ENCODE data around the gene RPL3.

DNA sequence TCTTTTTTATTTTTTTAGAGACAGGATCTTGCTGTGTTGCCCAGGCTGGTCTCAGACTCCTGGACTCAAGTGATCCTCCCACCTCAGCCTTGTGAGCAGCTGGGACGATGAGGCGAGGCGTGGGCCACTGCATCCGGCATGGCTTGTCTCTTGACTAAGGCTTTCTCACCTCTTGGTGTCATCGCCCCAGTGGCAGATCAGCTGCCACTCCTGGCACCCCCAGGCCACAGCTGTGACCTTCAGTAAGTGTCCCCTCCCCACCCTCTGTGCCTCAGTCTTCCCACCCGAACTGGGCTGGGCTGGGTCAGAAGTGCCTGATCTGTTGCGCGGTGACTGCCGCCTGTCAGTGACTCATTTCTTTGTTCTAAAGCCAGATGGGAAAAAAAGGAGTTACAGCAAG lies 33.9 kb upstream of the RPL3 start:
- no peak for TF ChIP-seq CTCF (IDR thresholded peaks at IDR 0.05)
- TF ChIP-seq CREB1 (CRISPR knock-in tag; IDR thresholded peaks at IDR 0.05) = no peak
- TF ChIP-seq ZNF121 (CRISPR knock-in tag; IDR thresholded peaks at IDR 0.05) = peak; percentile 88
- TF ChIP-seq NR2C2 (CRISPR knock-in tag; IDR thresholded peaks at IDR 0.05) = no peak
- TF ChIP-seq NR3C1 (CRISPR knock-in tag; conservative IDR thresholded peaks at IDR 0.05; ENCODE audit: low read depth) = no peak
- TF ChIP-seq, protein P1, sequence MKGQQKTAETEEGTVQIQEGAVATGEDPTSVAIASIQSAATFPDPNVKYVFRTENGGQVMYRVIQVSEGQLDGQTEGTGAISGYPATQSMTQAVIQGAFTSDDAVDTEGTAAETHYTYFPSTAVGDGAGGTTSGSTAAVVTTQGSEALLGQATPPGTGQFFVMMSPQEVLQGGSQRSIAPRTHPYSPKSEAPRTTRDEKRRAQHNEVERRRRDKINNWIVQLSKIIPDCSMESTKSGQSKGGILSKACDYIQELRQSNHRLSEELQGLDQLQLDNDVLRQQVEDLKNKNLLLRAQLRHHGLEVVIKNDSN (CRISPR knock-in tag; IDR thresholded peaks at IDR 0.05) = no peak
- TF ChIP-seq ZNF138 (CRISPR knock-in tag; conservative IDR thresholded peaks at IDR 0.05) = no peak
- no peak for TF ChIP-seq ESRRA (CRISPR knock-in tag; IDR thresholded peaks at IDR 0.05; ENCODE audit: borderline replicate concordance)
- no peak for TF ChIP-seq MYBL2 (CRISPR knock-in tag; IDR thresholded peaks at IDR 0.05)
- TF ChIP-seq FOXK1 (CRISPR knock-in tag; IDR thresholded peaks at IDR 0.05) = no peak
- no peak for TF ChIP-seq RELA (CRISPR knock-in tag; IDR thresholded peaks at IDR 0.05; ENCODE audit: borderline replicate concordance)
